ENCODE measurements around the gene TUBAL3.

Gene TUBAL3

GRCh38 chr10:5373891-5374611, 30.6 kb downstream of the TUBAL3 start:
- no peak for DNase-seq

DNA sequence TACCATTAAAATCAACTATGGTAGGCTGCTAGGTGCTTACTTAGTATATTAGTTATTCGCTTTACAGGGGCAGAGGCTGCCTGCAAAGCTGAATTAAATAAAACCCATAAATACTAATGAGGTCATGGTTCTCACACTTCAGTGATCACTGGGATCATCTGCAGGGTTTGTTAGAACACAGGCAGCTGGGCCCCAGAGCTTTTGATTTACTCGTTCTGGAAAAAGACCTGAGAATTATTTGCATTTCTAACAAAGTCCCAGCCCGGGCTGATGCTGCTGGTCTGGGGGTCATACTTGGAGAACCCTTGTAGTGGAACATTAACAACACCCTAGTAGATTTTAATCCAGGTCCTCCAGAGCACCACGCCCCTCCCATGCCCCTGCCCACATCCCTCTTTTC, 31.3 kb downstream of the TUBAL3 start:
- no peak for DNase-seq

DNA sequence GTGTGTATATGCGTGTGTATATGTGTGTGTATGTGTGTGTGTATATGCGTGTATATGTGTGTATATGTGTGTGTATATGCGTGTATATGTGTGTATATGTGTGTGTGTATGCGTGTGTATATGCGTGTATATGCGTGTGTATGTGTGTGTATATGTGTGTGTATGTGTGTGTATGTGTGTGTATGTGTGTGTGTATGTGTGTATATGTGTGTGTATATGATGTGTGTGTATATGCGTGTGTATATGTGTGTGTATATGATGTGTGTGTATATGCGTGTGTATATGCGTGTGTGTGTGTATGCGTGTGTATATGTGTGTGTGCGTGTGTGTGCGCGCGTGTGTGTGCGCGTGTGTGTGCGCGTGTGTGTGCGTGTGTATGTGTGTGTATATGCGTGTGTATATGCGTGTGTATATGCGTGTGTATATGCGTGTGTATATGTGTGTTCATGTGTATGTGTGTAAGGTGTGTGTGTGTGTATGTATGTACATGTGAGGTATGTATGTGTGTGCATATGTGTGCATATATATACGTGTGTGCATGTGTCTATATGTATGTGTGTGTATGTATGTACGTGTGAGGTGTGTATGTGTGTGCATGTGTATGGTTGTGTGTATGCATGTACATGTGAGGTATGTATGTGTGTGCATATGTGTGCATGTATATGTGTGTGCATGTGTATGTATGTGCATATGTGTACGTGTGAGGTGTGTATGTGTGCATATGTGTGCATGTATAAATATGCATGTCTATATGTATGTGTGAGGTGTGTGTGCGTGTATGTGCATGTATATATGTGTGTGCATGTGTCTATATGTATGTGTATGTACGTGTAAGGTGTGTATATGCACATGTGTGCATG, 33.9 kb downstream of the TUBAL3 start:
- DNase-seq, result no peak

GRCh38 chr10:5369362-5370158, 35.1 kb downstream of the TUBAL3 start:
- no peak for DNase-seq

DNA sequence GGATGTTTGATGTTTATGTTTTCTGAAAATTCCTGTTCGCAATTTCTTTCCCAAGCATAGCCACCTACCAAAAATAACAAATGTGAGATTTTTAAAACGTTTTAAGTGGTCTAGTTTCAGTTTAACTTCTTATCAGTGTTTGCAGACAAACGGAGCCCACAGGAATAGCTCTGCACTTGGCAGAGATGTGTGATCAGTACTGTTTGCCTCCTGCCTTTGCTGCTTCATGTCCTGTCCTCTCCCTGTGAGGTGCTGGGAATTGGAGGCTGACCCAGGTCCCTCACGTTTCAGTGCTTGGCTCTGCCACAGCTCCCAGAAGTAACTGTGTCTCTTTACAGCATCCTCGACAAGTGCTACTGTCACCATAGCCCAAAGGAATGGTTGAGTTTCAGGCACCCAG, 38.7 kb downstream of the TUBAL3 start:
- DNase-seq, result no peak

DNA sequence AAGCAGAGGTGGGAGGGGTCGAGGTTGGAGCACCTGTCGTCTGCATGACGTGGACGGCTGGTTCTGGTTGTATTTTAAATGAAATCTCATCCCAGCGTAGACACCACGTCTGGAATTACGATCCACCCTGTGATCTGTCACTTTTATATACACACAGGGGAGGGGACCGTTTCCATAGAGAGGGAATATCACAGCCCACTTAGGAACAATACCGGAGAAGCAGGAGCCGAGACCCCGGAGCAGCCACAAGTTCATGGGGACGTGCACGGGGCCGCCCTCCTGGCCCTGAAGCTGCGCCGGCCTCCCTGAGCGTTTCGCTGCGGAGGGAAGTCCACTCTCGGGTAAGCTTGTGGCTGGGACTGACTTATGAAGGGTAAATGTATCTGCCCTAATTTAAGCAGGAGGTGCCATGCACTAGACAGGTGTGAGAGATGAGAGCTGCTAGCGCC, 39.7 kb downstream of the TUBAL3 start, which contains the start of gene UCN3:
TSS of gene UCN3 (plus strand) at position 77 of the 449 bp plus-strand sequence. CDS start 8,755 bp downstream, outside the sequence.
- DNase-seq, result no peak

DNA sequence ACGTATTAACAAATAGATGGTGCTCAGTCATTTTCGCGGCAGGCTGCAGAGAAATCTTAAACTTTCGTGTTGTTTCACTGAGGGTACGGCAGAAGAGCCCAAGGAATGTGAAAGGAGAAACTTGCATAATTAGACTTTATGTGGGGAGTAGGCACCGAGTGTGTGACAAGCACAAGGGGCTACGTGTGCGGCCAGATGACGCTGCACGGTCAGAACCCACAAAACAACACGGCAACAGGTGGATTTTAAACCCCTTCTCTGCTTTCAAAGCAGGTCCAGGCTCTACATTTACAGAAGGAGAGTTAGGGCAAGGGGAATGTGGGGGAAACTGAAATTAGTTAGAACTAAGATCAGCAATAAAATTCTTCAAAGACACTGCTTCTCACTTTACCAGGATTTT, 40.3 kb downstream of the TUBAL3 start:
- DNase-seq, result no peak

GRCh38 chr10:5362873-5363272, 41.8 kb downstream of the TUBAL3 start:
- no peak for DNase-seq

DNA sequence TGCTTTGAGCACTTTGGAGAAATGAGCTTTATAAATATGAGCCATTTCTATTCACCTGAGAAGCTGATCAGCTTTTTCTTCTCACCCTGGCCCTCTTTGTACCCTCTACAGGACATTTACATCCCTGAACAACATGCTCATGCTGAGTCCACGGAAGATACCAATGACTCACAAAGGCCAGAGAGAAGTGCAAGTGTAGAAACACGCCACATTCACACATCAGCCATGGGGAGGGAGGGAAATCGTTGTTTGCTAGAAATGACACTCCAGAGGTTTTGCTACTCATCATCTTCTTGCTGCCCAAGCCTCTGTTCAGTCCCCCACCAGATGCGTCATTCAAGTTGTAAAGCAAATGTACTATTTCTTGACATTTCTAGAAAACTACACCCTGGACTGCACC, 42.7 kb downstream of the TUBAL3 start:
- DNase-seq, result no peak

- DNase-seq, result no peak
These were observed 44.2 kb downstream of the TUBAL3 start for GRCh38 chr10:5360318-5360915.

DNA sequence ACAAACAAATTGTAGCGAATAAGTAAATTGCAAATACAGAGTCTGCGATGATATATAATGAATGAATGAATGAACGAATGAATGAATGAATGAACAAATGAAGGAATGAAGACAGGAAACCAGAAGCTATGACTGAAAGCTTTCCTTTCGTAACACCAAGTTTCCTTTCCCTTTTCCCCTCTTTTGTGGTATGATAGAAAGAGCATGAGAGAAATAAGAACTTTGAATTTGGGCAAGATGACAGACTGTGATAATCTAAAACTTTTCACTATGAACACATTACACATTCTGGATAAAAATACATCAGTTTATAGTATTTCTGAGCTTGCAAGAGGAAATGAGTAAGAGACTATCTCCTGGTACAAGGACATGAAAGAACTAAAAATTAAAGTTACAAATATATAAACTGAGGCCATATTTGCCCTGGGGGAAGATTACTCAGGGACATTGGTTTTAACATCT, 48.3 kb downstream of the TUBAL3 start:
- no peak for DNase-seq

DNA sequence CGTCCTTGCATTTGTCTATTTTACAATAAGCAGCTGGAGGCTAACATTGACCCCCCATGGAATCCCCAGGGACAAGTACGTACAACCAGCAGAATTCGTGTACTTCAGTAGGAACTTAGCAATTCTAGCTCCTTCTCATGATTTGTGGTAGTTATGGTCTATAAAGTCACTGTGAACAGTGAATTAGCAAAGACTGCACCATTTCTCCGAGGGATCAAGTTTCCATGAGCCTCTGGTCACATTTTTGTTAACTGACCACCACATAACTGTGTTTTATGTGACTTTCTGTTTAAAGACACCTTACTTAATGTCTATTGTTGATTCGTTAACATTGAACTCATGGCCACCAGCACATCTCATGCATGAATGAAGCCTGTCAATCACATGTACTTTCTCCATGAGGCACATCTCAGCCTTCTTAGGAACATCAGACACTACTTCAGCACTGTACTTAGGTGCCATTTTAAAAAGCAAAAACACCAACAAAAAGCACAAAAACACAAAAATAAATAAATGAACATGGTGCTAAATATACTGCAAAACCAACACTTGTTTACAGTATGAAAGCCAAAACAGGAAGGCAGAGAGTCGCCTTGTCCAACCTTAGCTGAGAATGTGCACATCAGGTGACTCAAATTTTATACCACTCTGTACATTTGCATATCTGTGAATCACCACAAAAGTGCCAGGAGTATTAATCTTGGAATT, 48.9 kb downstream of the TUBAL3 start:
- DNase-seq, result no peak

GRCh38 chr10:5354068-5354467, 50.6 kb downstream of the TUBAL3 start:
- no peak for DNase-seq

DNA sequence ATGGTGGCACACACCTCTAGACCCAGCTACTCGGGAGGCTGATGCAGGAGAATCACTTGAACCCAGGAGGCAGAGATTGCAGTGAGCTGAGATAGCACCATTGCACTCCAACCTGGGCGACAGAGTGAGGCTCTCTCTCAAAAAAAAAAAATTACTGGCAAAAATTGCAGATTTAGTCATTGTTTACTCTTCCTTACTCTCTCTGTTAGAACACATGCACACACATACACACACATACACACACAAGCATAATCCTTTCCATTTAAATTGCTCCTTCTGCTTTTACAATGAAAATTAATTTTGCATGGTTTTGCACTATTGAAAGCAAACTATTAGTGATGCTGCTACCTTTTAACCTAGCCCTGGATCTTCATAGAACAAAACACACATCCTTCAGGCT, 55.3 kb downstream of the TUBAL3 start:
- no peak for DNase-seq

DNA sequence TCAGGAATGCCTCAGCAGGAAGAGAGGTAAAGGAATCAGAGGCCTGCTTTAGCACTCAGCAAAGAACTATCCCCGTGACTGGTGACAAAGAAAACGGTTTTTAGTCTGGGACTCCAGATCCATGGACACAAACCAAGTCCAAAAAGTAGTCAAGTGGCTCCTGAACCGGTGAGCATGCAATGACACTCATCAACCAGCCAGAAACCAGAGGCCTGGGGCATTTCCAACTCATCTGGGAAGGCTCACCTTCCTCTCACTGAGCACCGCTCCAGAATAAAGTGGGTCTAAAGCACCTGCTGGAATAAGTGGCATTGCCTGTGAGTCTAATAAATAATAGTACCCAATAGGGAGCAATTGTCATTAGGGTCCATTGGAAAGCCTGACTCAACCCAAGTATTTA, 57.7 kb downstream of the TUBAL3 start:
- DNase-seq, result no peak

DNA sequence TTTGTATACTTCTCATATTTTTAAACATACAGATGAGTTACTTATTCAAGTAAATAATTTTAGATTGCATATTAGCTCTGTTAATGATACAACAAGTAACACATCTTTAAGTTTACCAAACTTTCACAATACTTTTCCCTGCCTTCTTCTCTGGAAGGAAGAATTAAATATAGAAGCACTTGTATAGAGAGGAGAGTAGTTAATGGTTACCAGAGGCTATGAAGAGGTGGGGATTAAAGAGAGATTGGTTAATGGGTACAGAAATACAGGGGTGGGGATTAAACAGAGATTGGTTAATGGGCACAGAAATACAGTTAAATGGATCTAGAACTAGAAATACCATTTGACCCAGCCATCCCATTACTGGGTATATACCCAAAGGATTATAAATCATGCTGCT, 59.9 kb downstream of the TUBAL3 start:
- DNase-seq, result no peak

- no peak for DNase-seq
These were observed 60.6 kb downstream of the TUBAL3 start for GRCh38 chr10:5343979-5344378.

DNA sequence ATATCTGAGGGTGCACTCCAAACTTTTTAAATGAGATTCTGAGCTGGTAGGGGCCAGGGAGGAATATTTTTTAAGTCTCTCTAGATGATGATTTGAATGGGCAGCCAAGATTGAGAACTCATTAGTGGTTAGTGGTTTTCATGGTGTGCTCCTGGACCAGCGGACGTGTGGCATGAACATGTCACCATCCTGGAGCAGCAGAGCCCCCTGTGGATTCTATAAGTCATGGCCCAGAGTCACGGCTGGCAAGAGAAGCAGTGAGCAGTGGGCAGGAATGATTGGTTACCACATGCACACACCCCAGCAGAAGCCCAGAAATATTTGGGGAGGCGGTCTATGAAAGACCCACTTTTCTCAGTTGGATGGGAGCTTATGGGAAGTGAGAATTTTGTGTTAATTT, 61.1 kb downstream of the TUBAL3 start:
- no peak for DNase-seq
